Neural cell (in vitro differentiated cells): Measurements from ENCODE around the gene SSBP3. TPM values are rescaled to one million over a fixed set of nuclear protein-coding genes. Genes with fewer than 3 reads are reported as not detected.

Experiments used
- H2AFZ ChIP-seq: fragments of 200-600, 300-800 bp; sonication (generic), shearing (Covaris generic); 2 replicates; pipeline ENCODE4 v1.6.0; 2014; ENCODE audit warnings: low read depth, mild to moderate bottlenecking, antibody characterized with exemption, low read length, moderate library complexity
- H3F3A ChIP-seq: fragments of 200-600 bp; shearing (Covaris generic); 2 replicates; pipeline ENCODE4 v1.6.1; 2016; ENCODE audit warnings: mild to moderate bottlenecking, moderate library complexity, mixed read lengths, antibody characterized with exemption, low read length; ENCODE audit not compliant: insufficient read depth, poor library complexity, severe bottlenecking
- H3K27ac ChIP-seq: fragments of 200-600, 300-800 bp; sonication (generic), shearing (Covaris generic); 2 replicates; pipeline ENCODE4 v1.5.1; 2014; ENCODE audit warnings: mild to moderate bottlenecking, low read length, moderate library complexity
- H3K27me3 ChIP-seq: fragments of 300-800, 200-600 bp; sonication (generic), shearing (Covaris generic); 2 replicates; pipeline ENCODE4 v1.6.0; 2014; ENCODE audit warnings: mild to moderate bottlenecking, low read depth, low read length, moderate library complexity; ENCODE audit not compliant: insufficient read depth
- H3K36me3 ChIP-seq: fragments of 300-800, 200-600 bp; sonication (generic), shearing (Covaris generic); 2 replicates; pipeline ENCODE4 v1.5.1; 2014; ENCODE audit warnings: mild to moderate bottlenecking, antibody characterized with exemption, low read length, moderate library complexity; ENCODE audit not compliant: insufficient read depth
- H3K4me2 ChIP-seq: fragments of 300-800, 200-600 bp; sonication (generic), shearing (Covaris generic); 2 replicates; pipeline ENCODE4 v1.6.0; 2014; ENCODE audit warnings: mild to moderate bottlenecking, low read length
- H3K4me3 ChIP-seq: fragments of 300-800, 200-600 bp; sonication (generic), shearing (Covaris generic); 2 replicates; pipeline ENCODE4 v1.5.1; 2014; ENCODE audit warnings: mild to moderate bottlenecking, low read length, moderate library complexity
- H3K79me2 ChIP-seq: fragments of 200-600 bp; shearing (Covaris generic); replicated peaks from 2 replicates; pipeline ENCODE4 v1.6.0; 2014; ENCODE audit warnings: mild to moderate bottlenecking, low read length, moderate library complexity; ENCODE audit not compliant: insufficient read depth
- H3K9ac ChIP-seq: fragments of 300-800, 200-600 bp; sonication (generic), shearing (Covaris generic); 2 replicates; pipeline ENCODE4 v1.6.1; 2016; ENCODE audit warnings: mild to moderate bottlenecking, low read length, mixed read lengths
- H3K9me2 ChIP-seq: fragments of 200-600 bp; shearing (Covaris generic); 2 replicates; pipeline ENCODE4 v1.6.1; 2016; ENCODE audit warnings: mild to moderate bottlenecking, low read length, mixed read lengths; ENCODE audit not compliant: insufficient read depth
- H3K9me3 ChIP-seq: fragments of 200-600, 300-800 bp; sonication (generic), shearing (Covaris generic); 2 replicates; pipeline ENCODE4 v1.6.1; 2016; ENCODE audit warnings: mild to moderate bottlenecking, mixed run types, low read length, moderate library complexity, mixed read lengths
- H4K20me1 ChIP-seq: fragments of 200-600 bp; shearing (Covaris generic); 2 replicates; pipeline ENCODE4 v1.6.1; 2016; ENCODE audit warnings: mild to moderate bottlenecking, mixed run types; ENCODE audit not compliant: insufficient read depth
- EP300 ChIP-seq: fragments of 450-650 bp; conservative IDR thresholded peaks from 2 replicates; pipeline ENCODE4 v1.6.1; 2014; ENCODE audit warnings: antibody characterized with exemption, mild to moderate bottlenecking, moderate library complexity; ENCODE audit not compliant: poor library complexity, severe bottlenecking
- EZH2 ChIP-seq: fragments of 200-600, 300-800 bp; shearing (Covaris generic), sonication (generic); IDR thresholded peaks from 2 replicates; pipeline ENCODE4 v1.6.1; 2014; ENCODE audit warnings: antibody characterized with exemption, low read length, borderline replicate concordance, mild to moderate bottlenecking; ENCODE audit not compliant: insufficient read depth, poor library complexity, severe bottlenecking
- MXI1 ChIP-seq: fragments of 450-650 bp; conservative IDR thresholded peaks from 2 replicates; pipeline ENCODE4 v1.6.1; 2014; ENCODE audit warnings: antibody characterized with exemption, mild to moderate bottlenecking; ENCODE audit not compliant: poor library complexity, severe bottlenecking
- POLR2AphosphoS5 ChIP-seq: IDR thresholded peaks from 2 replicates; pipeline ENCODE4 v1.6.1; 2012
- RAD21 ChIP-seq: fragments of 450-650 bp; conservative IDR thresholded peaks from 2 replicates; pipeline ENCODE4 v1.6.1; 2014; ENCODE audit warnings: antibody characterized with exemption, mild to moderate bottlenecking, moderate library complexity
- TAF1 ChIP-seq: IDR thresholded peaks from 2 replicates; pipeline ENCODE4 v1.6.1; 2012; ENCODE audit warnings: low read depth
- polyA plus RNA-seq: library from polyadenylated mRNA; depleted of rRNA; stranded (reverse); fragments of >200 nt; gene quantifications from 2 replicates; pipeline ENCODE4 v1.2.3, GENCODE V29; 2014
- TF ChIP-seq, protein P1 (sequence below): fragments of 450-650 bp; IDR thresholded peaks from 2 replicates; pipeline ENCODE4 v1.5.1; 2014; ENCODE audit warnings: antibody characterized with exemption, mild to moderate bottlenecking, moderate library complexity; ENCODE audit not compliant: poor library complexity, severe bottlenecking
- TF ChIP-seq, protein P2 (sequence below): IDR thresholded peaks from 2 replicates; pipeline ENCODE4 v1.6.1; 2012; ENCODE audit warnings: borderline replicate concordance

SSBP3 gene
- polyA plus RNA-seq, 1 donor from 2014 or later = 77.4 TPM

DNA sequence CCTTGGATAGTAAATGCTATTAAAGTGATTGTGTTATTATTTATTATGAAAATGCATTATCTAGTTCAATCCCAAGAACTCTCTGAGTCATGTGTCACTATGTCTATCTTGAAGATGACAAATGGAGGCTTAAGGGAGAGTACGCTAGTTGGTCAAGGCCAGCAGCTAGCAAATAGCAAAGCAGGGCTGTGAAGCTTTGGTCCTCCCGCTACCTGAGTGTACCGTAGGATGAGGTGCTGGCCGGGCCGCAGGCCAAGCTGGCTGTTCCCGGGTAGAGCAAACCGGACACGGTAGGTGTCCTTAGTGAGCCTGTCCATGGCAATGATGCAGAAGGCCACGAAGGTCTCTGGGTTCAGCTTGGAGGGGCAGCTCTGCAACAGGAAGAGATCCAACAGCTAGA, 215.7 kb downstream of the SSBP3 start:
- H3K36me3 ChIP-seq = no peaks in the 10 kb centered on the region
- no peaks in the 10 kb centered on the region for H3K79me2 ChIP-seq
- no peak overlapping the region for H3K4me3 ChIP-seq
- H3K9me3 ChIP-seq = no peaks in the 10 kb centered on the region
- no peak overlapping the region for H2AFZ ChIP-seq
- H3K27ac ChIP-seq = no peak overlapping the region
- H3K27me3 ChIP-seq = no peaks in the 10 kb centered on the region
- no peaks in the 10 kb centered on the region for H4K20me1 ChIP-seq
- no peaks in the 10 kb centered on the region for H3K9me2 ChIP-seq
- H3K4me2 ChIP-seq = no peak overlapping the region
- no peak for TF ChIP-seq MXI1
- TF ChIP-seq, protein P1, sequence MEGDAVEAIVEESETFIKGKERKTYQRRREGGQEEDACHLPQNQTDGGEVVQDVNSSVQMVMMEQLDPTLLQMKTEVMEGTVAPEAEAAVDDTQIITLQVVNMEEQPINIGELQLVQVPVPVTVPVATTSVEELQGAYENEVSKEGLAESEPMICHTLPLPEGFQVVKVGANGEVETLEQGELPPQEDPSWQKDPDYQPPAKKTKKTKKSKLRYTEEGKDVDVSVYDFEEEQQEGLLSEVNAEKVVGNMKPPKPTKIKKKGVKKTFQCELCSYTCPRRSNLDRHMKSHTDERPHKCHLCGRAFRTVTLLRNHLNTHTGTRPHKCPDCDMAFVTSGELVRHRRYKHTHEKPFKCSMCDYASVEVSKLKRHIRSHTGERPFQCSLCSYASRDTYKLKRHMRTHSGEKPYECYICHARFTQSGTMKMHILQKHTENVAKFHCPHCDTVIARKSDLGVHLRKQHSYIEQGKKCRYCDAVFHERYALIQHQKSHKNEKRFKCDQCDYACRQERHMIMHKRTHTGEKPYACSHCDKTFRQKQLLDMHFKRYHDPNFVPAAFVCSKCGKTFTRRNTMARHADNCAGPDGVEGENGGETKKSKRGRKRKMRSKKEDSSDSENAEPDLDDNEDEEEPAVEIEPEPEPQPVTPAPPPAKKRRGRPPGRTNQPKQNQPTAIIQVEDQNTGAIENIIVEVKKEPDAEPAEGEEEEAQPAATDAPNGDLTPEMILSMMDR = no peak
- TF ChIP-seq TAF1 = no peak
- no peaks in the 10 kb centered on the region for H3F3A ChIP-seq
- no peak overlapping the region for H3K9ac ChIP-seq

DNA sequence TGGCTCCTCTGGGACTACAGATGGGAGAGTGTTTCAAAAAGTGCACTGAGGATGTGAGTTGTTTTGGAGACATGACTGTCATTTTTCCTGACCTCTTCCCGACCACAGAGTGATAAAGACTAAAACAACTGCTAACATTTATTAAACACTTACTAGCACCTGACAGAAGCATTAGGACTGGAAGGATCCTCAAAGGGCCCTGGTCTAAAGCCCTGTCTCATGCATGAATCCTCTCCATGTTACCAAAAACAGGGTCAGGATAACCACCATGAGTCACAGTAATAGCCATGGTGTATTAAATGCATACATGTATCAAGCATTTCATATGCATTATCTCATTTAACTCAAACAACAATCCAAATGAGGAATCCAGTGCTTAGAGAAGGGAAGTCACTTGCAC, 217.9 kb downstream of the SSBP3 start:
- TF ChIP-seq EZH2 (no peak), EP300 (no peak), POLR2AphosphoS5 (no peak), RAD21 (no peak), TAF1 (no peak)
- TF ChIP-seq, protein P1 = no peak
- TF ChIP-seq, protein P2, sequence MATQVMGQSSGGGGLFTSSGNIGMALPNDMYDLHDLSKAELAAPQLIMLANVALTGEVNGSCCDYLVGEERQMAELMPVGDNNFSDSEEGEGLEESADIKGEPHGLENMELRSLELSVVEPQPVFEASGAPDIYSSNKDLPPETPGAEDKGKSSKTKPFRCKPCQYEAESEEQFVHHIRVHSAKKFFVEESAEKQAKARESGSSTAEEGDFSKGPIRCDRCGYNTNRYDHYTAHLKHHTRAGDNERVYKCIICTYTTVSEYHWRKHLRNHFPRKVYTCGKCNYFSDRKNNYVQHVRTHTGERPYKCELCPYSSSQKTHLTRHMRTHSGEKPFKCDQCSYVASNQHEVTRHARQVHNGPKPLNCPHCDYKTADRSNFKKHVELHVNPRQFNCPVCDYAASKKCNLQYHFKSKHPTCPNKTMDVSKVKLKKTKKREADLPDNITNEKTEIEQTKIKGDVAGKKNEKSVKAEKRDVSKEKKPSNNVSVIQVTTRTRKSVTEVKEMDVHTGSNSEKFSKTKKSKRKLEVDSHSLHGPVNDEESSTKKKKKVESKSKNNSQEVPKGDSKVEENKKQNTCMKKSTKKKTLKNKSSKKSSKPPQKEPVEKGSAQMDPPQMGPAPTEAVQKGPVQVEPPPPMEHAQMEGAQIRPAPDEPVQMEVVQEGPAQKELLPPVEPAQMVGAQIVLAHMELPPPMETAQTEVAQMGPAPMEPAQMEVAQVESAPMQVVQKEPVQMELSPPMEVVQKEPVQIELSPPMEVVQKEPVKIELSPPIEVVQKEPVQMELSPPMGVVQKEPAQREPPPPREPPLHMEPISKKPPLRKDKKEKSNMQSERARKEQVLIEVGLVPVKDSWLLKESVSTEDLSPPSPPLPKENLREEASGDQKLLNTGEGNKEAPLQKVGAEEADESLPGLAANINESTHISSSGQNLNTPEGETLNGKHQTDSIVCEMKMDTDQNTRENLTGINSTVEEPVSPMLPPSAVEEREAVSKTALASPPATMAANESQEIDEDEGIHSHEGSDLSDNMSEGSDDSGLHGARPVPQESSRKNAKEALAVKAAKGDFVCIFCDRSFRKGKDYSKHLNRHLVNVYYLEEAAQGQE = no peak
- no peaks in the 10 kb centered on the region for H3K27me3 ChIP-seq
- no peaks in the 10 kb centered on the region for H3K36me3 ChIP-seq

More for the DNA sequence above, 217.9 kb downstream of the SSBP3 start:
- no peaks in the 10 kb centered on the region for H3F3A ChIP-seq
- H3K9me3 ChIP-seq = no peaks in the 10 kb centered on the region
- H3K27ac ChIP-seq = no peak overlapping the region
- no peaks in the 10 kb centered on the region for H4K20me1 ChIP-seq
- H3K4me2 ChIP-seq = no peak overlapping the region
- H3K4me3 ChIP-seq = no peak overlapping the region
- H3K9ac ChIP-seq = no peak overlapping the region
- no peaks in the 10 kb centered on the region for H3K9me2 ChIP-seq
- no peak overlapping the region for H2AFZ ChIP-seq
- H3K79me2 ChIP-seq = no peaks in the 10 kb centered on the region
